ENCODE data around the gene PRPF6. TPM values are rescaled to one million over a fixed set of nuclear protein-coding genes. Genes with fewer than 3 reads are reported as not detected.

The PRPF6 gene
- total RNA-seq, 2 experiments from 2014 or later: 66.5 to 67.7 TPM

GRCh38 chr20:64049060-64049877 lies 68.3 kb downstream of the PRPF6 start, which contains the start of gene SOX18:
Gene SOX18, minus strand, starts transcription at chr20:64049639. Its CDS starts 123 bp downstream, at chr20:64049516.
- ChIA-PET POLR2A (no interaction called here), CTCF (interaction anchor here (1.0 to 1.2 kb wide), 2 partner anchors 11 to 511 kb away, joined by 3 read pairs; no protein-coding TSS in a partner anchor)

- POLR2A ChIA-PET: no interaction called here
- CTCF ChIA-PET: interaction anchor here (0.6 to 4.1 kb wide), 5 partner anchors 10 to 512 kb away, joined by 3 to 17 read pairs (median 3); no protein-coding TSS in a partner anchor
These were observed 68.9 kb downstream of the PRPF6 start for GRCh38 chr20:64049878-64050260.

GRCh38 chr20:64050261-64051032 lies 69.5 kb downstream of the PRPF6 start:
- CTCF ChIA-PET: interaction anchor here (0.6 to 4.1 kb wide), 5 partner anchors 9 to 512 kb away, joined by 3 to 17 read pairs (median 3); no protein-coding TSS in a partner anchor
- POLR2A ChIA-PET: no interaction called here

- ChIA-PET POLR2A (no interaction called here), CTCF (interaction anchor here (1.5 to 4.1 kb wide), 3 partner anchors 9 to 12 kb away, joined by 5 to 17 read pairs (median 7); no protein-coding TSS in a partner anchor)
These were observed 70.1 kb downstream of the PRPF6 start for GRCh38 chr20:64051033-64051452.

GRCh38 chr20:64051561-64052325 lies 70.8 kb downstream of the PRPF6 start:
- POLR2A ChIA-PET: no interaction called here

GRCh38 chr20:64052326-64052722 lies 71.4 kb downstream of the PRPF6 start:
- CTCF ChIA-PET: interaction anchor here (0.6 to 4.1 kb wide), 3 partner anchors 9 to 70 kb away, joined by 3 to 17 read pairs (median 7); no protein-coding TSS in a partner anchor
- POLR2A ChIA-PET: no interaction called here

More at GRCh38 chr20:64051561-64052325, 70.8 kb downstream of the PRPF6 start:
- CTCF ChIA-PET: interaction anchor here (1.5 to 4.1 kb wide), 3 partner anchors 8 to 13 kb away, joined by 5 to 17 read pairs (median 7); no protein-coding TSS in a partner anchor

- POLR2A ChIA-PET: no interaction called here
- CTCF ChIA-PET: interaction anchor here (0.6 to 4.1 kb wide), 4 partner anchors 9 to 69 kb away, joined by 3 to 17 read pairs (median 6); no protein-coding TSS in a partner anchor
These were observed 72.3 kb downstream of the PRPF6 start for GRCh38 chr20:64052987-64053840.

GRCh38 chr20:64053841-64054661 lies 73.1 kb downstream of the PRPF6 start:
- ChIA-PET CTCF (interaction anchor here (0.6 to 4.1 kb wide), 5 partner anchors 13 to 35 kb away, joined by 3 to 17 read pairs (median 3); no protein-coding TSS in a partner anchor), POLR2A (no interaction called here)

- POLR2A ChIA-PET: no interaction called here
- CTCF ChIA-PET: interaction anchor here (1.1 kb wide), 1 partner anchor 17 kb away, joined by 3 read pairs; no protein-coding TSS in a partner anchor
These were observed 74.5 kb downstream of the PRPF6 start for GRCh38 chr20:64055396-64055892.

GRCh38 chr20:64055893-64056638 lies 75.1 kb downstream of the PRPF6 start:
- ChIA-PET CTCF (no interaction called here), POLR2A (no interaction called here)

- ChIA-PET POLR2A (no interaction called here), CTCF (interaction anchor here (6.7 kb wide), 1 partner anchor 17 kb away, joined by 67 read pairs; no protein-coding TSS in a partner anchor)
These were observed 75.6 kb downstream of the PRPF6 start for GRCh38 chr20:64056639-64056888.

- CTCF ChIA-PET: interaction anchor here (0.6 to 6.7 kb wide), 11 partner anchors 14 to 168 kb away, joined by 3 to 67 read pairs (median 3); partner anchors contain the start of genes PRPF6, SAMD10 and UCKL1
These were observed 76.1 kb downstream of the PRPF6 start for GRCh38 chr20:64056889-64057627.

GRCh38 chr20:64057628-64058498 lies 76.9 kb downstream of the PRPF6 start:
- POLR2A ChIA-PET: no interaction called here
- CTCF ChIA-PET: interaction anchor here (0.6 to 6.7 kb wide), 11 partner anchors 14 to 167 kb away, joined by 3 to 67 read pairs (median 3); partner anchors contain the start of genes PRPF6, SAMD10 and UCKL1

More at GRCh38 chr20:64056889-64057627, 76.1 kb downstream of the PRPF6 start:
- POLR2A ChIA-PET: no interaction called here

- CTCF ChIA-PET: interaction anchor here (0.7 to 6.7 kb wide), 2 partner anchors 19 to 185 kb away, joined by 4 to 67 read pairs; no protein-coding TSS in a partner anchor
- POLR2A ChIA-PET: no interaction called here
These were observed 77.6 kb downstream of the PRPF6 start for GRCh38 chr20:64058536-64058935.

- POLR2A ChIA-PET: interaction anchor here (1.1 to 1.5 kb wide), 2 partner anchors 106 to 541 kb away, joined by 4 read pairs; partner anchors contain the start of genes PPDPF and UCKL1
These were observed 81.3 kb downstream of the PRPF6 start for GRCh38 chr20:64062276-64062595.

More at GRCh38 chr20:64062276-64062595, 81.3 kb downstream of the PRPF6 start:
- CTCF ChIA-PET: interaction anchor here (1.6 to 6.7 kb wide), 3 partner anchors 10 to 37 kb away, joined by 3 to 67 read pairs (median 7); no protein-coding TSS in a partner anchor

Measured in activated CD8-positive, alpha-beta memory T cell treated with anti-CD3 and anti-CD28 coated beads for 36 hours (primary cell).